ENCODE results near the gene MATN3. TPM values are rescaled to one million over a fixed set of nuclear protein-coding genes. Genes with fewer than 3 reads are reported as not detected.

The MATN3 gene
- total RNA-seq, 1 experiment from 2014 or later, result 13.5 TPM

DNA sequence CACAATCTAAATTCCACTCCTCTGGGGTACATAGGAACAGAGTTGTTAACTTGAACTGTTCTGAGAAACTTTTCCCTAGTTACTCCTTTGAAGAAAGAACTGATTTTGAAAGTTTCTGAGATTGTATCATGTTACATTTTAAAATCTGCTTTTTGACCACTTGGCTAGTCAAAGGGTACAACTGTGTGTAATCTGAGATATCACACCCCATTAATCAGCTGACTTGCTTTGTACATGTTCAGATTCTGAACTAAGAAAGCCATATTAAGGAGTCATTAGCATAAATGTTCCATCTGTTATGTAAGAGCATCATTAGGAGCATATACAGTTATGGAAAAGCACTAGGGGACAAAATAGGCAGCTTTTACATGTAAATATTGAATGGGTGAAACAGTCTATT is 18.7 kb downstream of the MATN3 start:
- H3K79me2 ChIP-seq (ENCODE audit: insufficient read depth, low read length), result no peaks in the 10 kb centered on the region
- H3K23me2 ChIP-seq (ENCODE audit: insufficient read length, low read depth, low read length, poor library complexity, severe bottlenecking), result peaks cover 6% of the 10 kb centered on the region
- Mint-ChIP-seq H3K9me3 (no peaks in the 10 kb centered on the region), H3K36me3 (ENCODE audit: insufficient read depth in 1 of 3, low read depth in 3 of 3) (no peaks in the 10 kb centered on the region; a peak in 1 of 7 replicates), H3K4me1 (peaks cover 14 to 17% of the 10 kb centered on the region in 2 experiments), H3K27me3 (ENCODE audit: low read depth) (no peaks in the 10 kb centered on the region), H3K4me3 (no peak overlapping the region), H3K27ac (no peak overlapping the region)
- TF ChIP-seq, protein P1, sequence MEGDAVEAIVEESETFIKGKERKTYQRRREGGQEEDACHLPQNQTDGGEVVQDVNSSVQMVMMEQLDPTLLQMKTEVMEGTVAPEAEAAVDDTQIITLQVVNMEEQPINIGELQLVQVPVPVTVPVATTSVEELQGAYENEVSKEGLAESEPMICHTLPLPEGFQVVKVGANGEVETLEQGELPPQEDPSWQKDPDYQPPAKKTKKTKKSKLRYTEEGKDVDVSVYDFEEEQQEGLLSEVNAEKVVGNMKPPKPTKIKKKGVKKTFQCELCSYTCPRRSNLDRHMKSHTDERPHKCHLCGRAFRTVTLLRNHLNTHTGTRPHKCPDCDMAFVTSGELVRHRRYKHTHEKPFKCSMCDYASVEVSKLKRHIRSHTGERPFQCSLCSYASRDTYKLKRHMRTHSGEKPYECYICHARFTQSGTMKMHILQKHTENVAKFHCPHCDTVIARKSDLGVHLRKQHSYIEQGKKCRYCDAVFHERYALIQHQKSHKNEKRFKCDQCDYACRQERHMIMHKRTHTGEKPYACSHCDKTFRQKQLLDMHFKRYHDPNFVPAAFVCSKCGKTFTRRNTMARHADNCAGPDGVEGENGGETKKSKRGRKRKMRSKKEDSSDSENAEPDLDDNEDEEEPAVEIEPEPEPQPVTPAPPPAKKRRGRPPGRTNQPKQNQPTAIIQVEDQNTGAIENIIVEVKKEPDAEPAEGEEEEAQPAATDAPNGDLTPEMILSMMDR (conservative IDR thresholded peaks at IDR 0.05), result no peak
- no peak overlapping the region for H2BK20ac ChIP-seq (ENCODE audit: low read depth, low read length, poor library complexity, severe bottlenecking)
- no peak overlapping the region for H3K14ac ChIP-seq (ENCODE audit: insufficient read depth, low read length)
- no peak overlapping the region for H4K8ac ChIP-seq (replicated peaks; ENCODE audit: insufficient read length, low read depth, low read length)
- H3K4ac ChIP-seq (ENCODE audit: low read depth, low read length), result no peak overlapping the region
- no peak overlapping the region for H2BK15ac ChIP-seq (ENCODE audit: low read depth, low read length)
- no peaks in the 10 kb centered on the region; the same call in 1 of the 2 replicates for H3K4me1 ChIP-seq (ENCODE audit: insufficient read depth, low read length)
- H2BK12ac ChIP-seq (ENCODE audit: insufficient read length, low read depth, low read length), result no peak overlapping the region
- H3T11ph ChIP-seq (ENCODE audit: low read length), result no peak overlapping the region
- no peak overlapping the region for H3K27ac ChIP-seq (ENCODE audit: insufficient read length, low read depth, low read length)
- H3K4me2 ChIP-seq (ENCODE audit: insufficient read depth, insufficient read length, low read length), result no peak overlapping the region
- no peak overlapping the region for H2AK5ac ChIP-seq (ENCODE audit: insufficient read length, low read length)
- H3K56ac ChIP-seq (ENCODE audit: insufficient read length, low read depth, low read length), result no peak overlapping the region
- no peak for DNase-seq
- no peak overlapping the region for H3K18ac ChIP-seq (ENCODE audit: insufficient read length, low read depth, low read length)
- no peaks in the 10 kb centered on the region for H3K27me3 ChIP-seq (ENCODE audit: insufficient read depth, low read length)
- H4K5ac ChIP-seq (ENCODE audit: insufficient read length, low read depth, low read length), result no peak overlapping the region
- H3K9ac ChIP-seq (ENCODE audit: extremely low read depth, insufficient read length, low read length), result no peak overlapping the region
- H2AFZ ChIP-seq (ENCODE audit: low read length), result no peak overlapping the region
- H4K91ac ChIP-seq (ENCODE audit: insufficient read length, low read depth, low read length), result no peak overlapping the region
- no peaks in the 10 kb centered on the region for H3K79me1 ChIP-seq (ENCODE audit: insufficient read depth, low read depth, low read length, poor library complexity, severe bottlenecking)
- no peak overlapping the region for H3K23ac ChIP-seq (ENCODE audit: insufficient read length, low read depth, low read length)
- H2BK120ac ChIP-seq (ENCODE audit: low read depth, low read length, poor library complexity, severe bottlenecking), result no peak overlapping the region
- no peaks in the 10 kb centered on the region for H3K9me3 ChIP-seq (ENCODE audit: control insufficient read depth, low read depth, low read length)
- no peak overlapping the region for H2BK5ac ChIP-seq (ENCODE audit: insufficient read length, low read length)
- H4K20me1 ChIP-seq (ENCODE audit: control insufficient read depth, insufficient read depth, insufficient read length), result no peaks in the 10 kb centered on the region

Data from H9 (cell line).